A673 (cell line): ENCODE data around the gene LRP11. TPM values are rescaled to one million over a fixed set of nuclear protein-coding genes. Genes with fewer than 3 reads are reported as not detected.

Source experiments
- BruUV-seq: library from RNA; stranded (reverse); fragments of 400-500 nt; replicated peaks from 2 replicates; lab custom pipeline; 2021; lab: Mats Ljungman, UMichigan
- CTCF ChIA-PET: fragments of 300-600 bp; sonication (Branson Sonifier 250); formaldehyde crosslinking; loops from one replicate; lab custom pipeline; 2022; ENCODE audit warnings: antibody characterized with exemption; lab: Charles Lee
- POLR2A ChIA-PET: fragments of 300-600 bp; sonication (Branson Sonifier 250); formaldehyde crosslinking; loops from one replicate; lab custom pipeline; 2022; ENCODE audit warnings: antibody characterized with exemption; ENCODE audit not compliant: low non-redundant PET; lab: Charles Lee
- DNase-seq: peaks from one replicate; pipeline ENCODE4 v3.0.0-alpha.2; 2015; ENCODE audit warnings: low spot score
- H3K27ac ChIP-seq: fragments of 200-600 bp; sonication (generic); 2 replicates; pipeline ENCODE4 v1.5.1; 2016; ENCODE audit warnings: mixed run types, low read depth, mild to moderate bottlenecking, mixed read lengths, antibody characterized with exemption, low read length; ENCODE audit not compliant: poor library complexity, severe bottlenecking
- H3K27me3 ChIP-seq: fragments of 200-600 bp; sonication (generic); replicated peaks from 2 replicates; pipeline ENCODE4 v1.6.1; 2017; ENCODE audit warnings: mixed run types, low read depth, mild to moderate bottlenecking, mixed read lengths, antibody characterized with exemption, low read length; ENCODE audit not compliant: insufficient read depth, poor library complexity
- H3K36me3 ChIP-seq: fragments of 200-600 bp; sonication (generic); 2 replicates; pipeline ENCODE4 v1.6.1; 2016; ENCODE audit warnings: mixed run types, mild to moderate bottlenecking, mixed read lengths, antibody characterized with exemption, low read length; ENCODE audit not compliant: insufficient read depth, poor library complexity, severe bottlenecking
- H3K4me1 ChIP-seq: fragments of 200-600 bp; sonication (generic); 2 replicates; pipeline ENCODE4 v1.6.1; 2017; ENCODE audit warnings: mixed run types, mild to moderate bottlenecking, mixed read lengths, antibody characterized with exemption, low read length; ENCODE audit not compliant: insufficient read depth, poor library complexity, severe bottlenecking
- H3K4me3 ChIP-seq: fragments of 200-600 bp; sonication (generic); 2 replicates; pipeline ENCODE4 v1.5.1; 2016; ENCODE audit warnings: low read depth, mixed run types, mild to moderate bottlenecking, mixed read lengths, low read length; ENCODE audit not compliant: poor library complexity, severe bottlenecking
- H3K9me3 ChIP-seq: fragments of 200-600 bp; sonication (generic); 2 replicates; pipeline ENCODE4 v1.6.1; 2016; ENCODE audit warnings: mixed run types, low read depth, mild to moderate bottlenecking, mixed read lengths, antibody characterized with exemption, low read length; ENCODE audit not compliant: poor library complexity, severe bottlenecking
- EZH2 ChIP-seq: fragments of 200-600 bp; sonication (generic); IDR thresholded peaks from 2 replicates; pipeline ENCODE4 v1.6.1; 2017; ENCODE audit warnings: borderline replicate concordance, low read depth, mild to moderate bottlenecking, mixed read lengths, antibody characterized with exemption, low read length; ENCODE audit not compliant: poor library complexity, severe bottlenecking
- intact Hi-C: fragments of 100-400 bp; cut with micrococcal nuclease; formaldehyde crosslinking; loops from one replicate; pipeline ENCODE4 v1.10.0; 2022; ENCODE audit not compliant: unreplicated experiment
- total RNA-seq: library from RNA; stranded (reverse); gene quantifications from 2 replicates; pipeline ENCODE4 v1.2.3, GENCODE V29; 2021
- TF ChIP-seq, protein P1 (sequence below): fragments of 300-800, 200-600 bp; sonication (generic); conservative IDR thresholded peaks from 2 replicates; pipeline ENCODE4 v1.5.1; 2017; ENCODE audit warnings: low read depth, mild to moderate bottlenecking, antibody characterized with exemption, low read length, moderate library complexity, mixed read lengths

The LRP11 gene
- total RNA-seq, 1 experiment from 2014 or later, result 56.1 TPM

DNA sequence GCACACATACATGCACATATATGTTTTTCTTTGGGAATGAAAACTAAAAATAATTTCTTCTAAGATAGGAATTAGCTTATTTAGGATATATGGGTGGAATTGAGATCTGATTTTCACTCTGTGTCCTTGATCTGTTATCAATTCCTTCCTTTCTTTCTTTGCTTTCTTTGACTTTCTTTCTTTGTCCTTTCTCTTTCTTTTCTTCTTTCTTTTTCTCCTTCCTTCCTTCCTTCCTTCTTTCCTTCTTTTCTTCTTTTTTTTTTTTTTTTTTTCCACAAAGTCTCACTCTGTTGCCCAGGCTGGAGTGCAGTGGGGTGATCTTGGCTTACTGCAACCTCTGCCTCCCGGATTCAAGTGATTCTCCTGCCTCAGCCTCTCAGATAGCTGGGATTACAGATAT is 86.5 kb downstream of the LRP11 start:
- DNase-seq, result no peak
- intact Hi-C loops, result no loop called here

DNA sequence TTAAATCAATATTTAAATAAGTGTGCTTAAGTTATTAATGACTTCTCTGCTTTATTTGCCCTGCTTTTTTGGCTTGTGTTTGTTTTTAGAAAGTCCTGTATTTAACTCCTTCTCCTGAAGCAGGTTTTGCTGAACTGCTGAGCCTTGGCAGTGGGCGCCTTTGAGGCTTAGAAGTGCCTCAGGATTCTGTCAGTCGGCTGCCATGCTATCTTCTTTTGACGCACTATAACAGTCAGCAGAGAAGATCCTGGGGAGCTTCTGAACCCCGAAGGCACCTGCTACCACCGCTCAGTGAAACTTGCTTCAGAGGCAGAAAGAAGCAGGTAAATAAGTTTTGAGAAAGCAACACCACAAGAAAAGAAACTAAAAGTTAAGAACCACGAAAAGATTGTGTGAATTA is 92.2 kb downstream of the LRP11 start:
- Histone ChIP-seq H3K27me3 (no peaks in the 10 kb centered on the region), H3K4me3 (no peak overlapping the region), H3K4me1 (no peaks in the 10 kb centered on the region), H3K36me3 (peaks cover 28% of the 10 kb centered on the region), H3K9me3 (no peaks in the 10 kb centered on the region), H3K27ac (no peak overlapping the region)
- DNase-seq, result no peak
- CTCF ChIA-PET, result no interaction called here
- intact Hi-C loops, result no loop called here
- no peak for TF ChIP-seq EZH2
- POLR2A ChIA-PET, result no interaction called here
- BruUV-seq, result no TSS peak

More for the DNA sequence above, 86.5 kb downstream of the LRP11 start:
- Histone ChIP-seq H3K27me3 (no peaks in the 10 kb centered on the region), H3K36me3 (peaks cover 17% of the 10 kb centered on the region), H3K4me3 (no peak overlapping the region), H3K4me1 (no peaks in the 10 kb centered on the region), H3K27ac (no peak overlapping the region), H3K9me3 (no peaks in the 10 kb centered on the region)
- ChIA-PET POLR2A (no interaction called here), CTCF (no interaction called here)
- no TSS peak for BruUV-seq
- no peak for TF ChIP-seq EZH2
- TF ChIP-seq, protein P1, sequence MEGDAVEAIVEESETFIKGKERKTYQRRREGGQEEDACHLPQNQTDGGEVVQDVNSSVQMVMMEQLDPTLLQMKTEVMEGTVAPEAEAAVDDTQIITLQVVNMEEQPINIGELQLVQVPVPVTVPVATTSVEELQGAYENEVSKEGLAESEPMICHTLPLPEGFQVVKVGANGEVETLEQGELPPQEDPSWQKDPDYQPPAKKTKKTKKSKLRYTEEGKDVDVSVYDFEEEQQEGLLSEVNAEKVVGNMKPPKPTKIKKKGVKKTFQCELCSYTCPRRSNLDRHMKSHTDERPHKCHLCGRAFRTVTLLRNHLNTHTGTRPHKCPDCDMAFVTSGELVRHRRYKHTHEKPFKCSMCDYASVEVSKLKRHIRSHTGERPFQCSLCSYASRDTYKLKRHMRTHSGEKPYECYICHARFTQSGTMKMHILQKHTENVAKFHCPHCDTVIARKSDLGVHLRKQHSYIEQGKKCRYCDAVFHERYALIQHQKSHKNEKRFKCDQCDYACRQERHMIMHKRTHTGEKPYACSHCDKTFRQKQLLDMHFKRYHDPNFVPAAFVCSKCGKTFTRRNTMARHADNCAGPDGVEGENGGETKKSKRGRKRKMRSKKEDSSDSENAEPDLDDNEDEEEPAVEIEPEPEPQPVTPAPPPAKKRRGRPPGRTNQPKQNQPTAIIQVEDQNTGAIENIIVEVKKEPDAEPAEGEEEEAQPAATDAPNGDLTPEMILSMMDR, result no peak

DNA sequence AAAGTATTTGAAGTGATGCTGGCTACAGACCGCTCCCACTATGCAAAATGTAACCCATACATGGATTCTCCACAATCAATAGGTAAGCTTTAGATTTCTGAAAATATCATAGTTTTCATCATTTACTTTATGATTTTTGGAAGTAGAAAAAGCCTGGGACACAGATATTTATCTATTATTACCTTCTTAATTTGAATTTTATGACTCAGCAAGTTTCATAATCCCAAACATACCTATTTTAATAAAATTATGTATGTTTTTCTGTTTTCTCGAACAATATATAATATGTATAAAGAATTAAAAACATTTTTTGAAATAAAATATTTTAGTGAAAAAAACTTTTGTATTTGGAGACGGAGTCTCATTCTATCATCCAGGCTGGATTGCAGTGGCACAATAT is 93.0 kb downstream of the LRP11 start:
- no peaks in the 10 kb centered on the region for H3K4me1 ChIP-seq
- peaks cover 28% of the 10 kb centered on the region for H3K36me3 ChIP-seq
- BruUV-seq, result no TSS peak
- H3K4me3 ChIP-seq, result no peak overlapping the region
- H3K27ac ChIP-seq, result no peak overlapping the region
- DNase-seq, result no peak
- peaks cover 6% of the 10 kb centered on the region for H3K9me3 ChIP-seq
- POLR2A ChIA-PET, result no interaction called here
- intact Hi-C loops, result no loop called here
- TF ChIP-seq, protein P1, result no peak
- TF ChIP-seq EZH2, result no peak
- CTCF ChIA-PET, result no interaction called here
- H3K27me3 ChIP-seq, result no peaks in the 10 kb centered on the region

DNA sequence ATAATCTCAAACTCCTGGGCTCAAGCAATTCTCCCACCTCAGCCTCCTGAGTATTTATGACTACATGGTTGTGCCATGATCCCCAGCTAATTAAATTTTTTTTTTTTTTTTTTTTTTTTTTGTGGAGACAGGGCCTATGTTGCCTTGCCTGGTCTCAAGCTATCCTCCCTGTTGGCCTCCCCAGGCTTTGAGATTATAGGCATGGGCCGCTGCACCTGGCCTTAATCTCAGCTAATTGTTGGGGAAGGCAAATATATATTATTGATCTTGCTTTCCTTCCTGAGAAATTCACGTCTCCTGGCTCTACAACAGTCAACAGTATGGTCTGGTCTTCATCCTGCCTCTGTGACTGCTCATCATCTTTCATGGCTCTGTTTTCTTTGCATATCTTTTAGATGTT is 94.5 kb downstream of the LRP11 start:
- Histone ChIP-seq H3K9me3 (peaks cover 12% of the 10 kb centered on the region), H3K4me1 (no peaks in the 10 kb centered on the region), H3K27ac (no peak overlapping the region), H3K27me3 (no peaks in the 10 kb centered on the region), H3K36me3 (peaks cover 34% of the 10 kb centered on the region), H3K4me3 (no peak overlapping the region)
- TF ChIP-seq, protein P1, result no peak
- TF ChIP-seq EZH2, result no peak
- BruUV-seq, result no TSS peak
- ChIA-PET POLR2A (no interaction called here), CTCF (no interaction called here)
- DNase-seq, result no peak
- intact Hi-C loops, result no loop called here
